Nucleus accumbens (tissue), 56 donors: Measurements from ENCODE around the gene ADGRE2.

Experiments used
- DNase-seq, 56 donors: peaks; one replicate each; lab custom pipeline; 2025; lab: John Stamatoyannopoulos, UW

The ADGRE2 gene

GRCh38 chr19:14758816-14759215 is 19.5 kb downstream of the ADGRE2 start:
- DNase-seq, result no peak

GRCh38 chr19:14748601-14749000 is 29.8 kb downstream of the ADGRE2 start:
- DNase-seq, result no peak

GRCh38 chr19:14746886-14747285 is 31.5 kb downstream of the ADGRE2 start:
- no peak for DNase-seq

- DNase-seq, result no peak
Measured at GRCh38 chr19:14735915-14736314, 42.4 kb downstream of the ADGRE2 start.

- no peak for DNase-seq
Measured at GRCh38 chr19:14733574-14733973, 44.8 kb downstream of the ADGRE2 start.

- DNase-seq, result no peak
Measured at GRCh38 chr19:14732510-14732909, 45.9 kb downstream of the ADGRE2 start.

GRCh38 chr19:14731200-14731599 is 47.2 kb downstream of the ADGRE2 start:
- no peak for DNase-seq

- no peak for DNase-seq
Measured at GRCh38 chr19:14728595-14728994, 49.8 kb downstream of the ADGRE2 start.

GRCh38 chr19:14722127-14722526 is 56.2 kb downstream of the ADGRE2 start:
- no peak for DNase-seq

GRCh38 chr19:14719162-14719561 is 59.2 kb downstream of the ADGRE2 start:
- DNase-seq, result no peak

- DNase-seq, result no peak
Measured at GRCh38 chr19:14718522-14719116, 59.7 kb downstream of the ADGRE2 start.

- DNase-seq, result no peak
Measured at GRCh38 chr19:14715841-14716240, 62.5 kb downstream of the ADGRE2 start.

GRCh38 chr19:14704450-14704849 is 73.9 kb downstream of the ADGRE2 start:
- no peak for DNase-seq

GRCh38 chr19:14703833-14704232 is 74.5 kb downstream of the ADGRE2 start:
- no peak for DNase-seq

- DNase-seq, result no peak
Measured at GRCh38 chr19:14700711-14701375, 77.5 kb downstream of the ADGRE2 start.

GRCh38 chr19:14699641-14700040 is 78.7 kb downstream of the ADGRE2 start:
- DNase-seq, result no peak

GRCh38 chr19:14695471-14695870 is 82.9 kb downstream of the ADGRE2 start:
- DNase-seq, result no peak

- no peak for DNase-seq
Measured at GRCh38 chr19:14694641-14695266, 83.6 kb downstream of the ADGRE2 start.

GRCh38 chr19:14689598-14690503 is 88.5 kb downstream of the ADGRE2 start, which contains the start of gene ZNF333:
Gene ZNF333, plus strand, starts transcription at chr19:14690048. Its CDS starts 3,444 bp downstream, at chr19:14693492.
- DNase-seq, result peak; percentile 47 to 98 (median 92)

- no peak for DNase-seq
Measured at GRCh38 chr19:14686411-14686810, 91.9 kb downstream of the ADGRE2 start.

- DNase-seq, result no peak
Measured at GRCh38 chr19:14683439-14683838, 94.9 kb downstream of the ADGRE2 start.
